NB4 (cell line): ENCODE data around the gene KLRF2.

ENCODE experiments used
- DNase-seq: peaks from one replicate; pipeline ENCODE4 v3.0.0; 2010; ENCODE audit warnings: low read depth
- H3K4me3 ChIP-seq: one replicate; pipeline ENCODE4 v1.5.1; 2011; ENCODE audit warnings: mild to moderate bottlenecking, low read depth, low read length, moderate library complexity
- MAX ChIP-seq: IDR thresholded peaks from 2 replicates; pipeline ENCODE4 v1.6.1; 2011; ENCODE audit warnings: low read depth, low read length
- MYC ChIP-seq: IDR thresholded peaks from 2 replicates; pipeline ENCODE4 v1.6.1; 2011; ENCODE audit warnings: low read depth, low read length
- POLR2A ChIP-seq: IDR thresholded peaks from 2 replicates; pipeline ENCODE4 v1.6.1; 2011; ENCODE audit warnings: mild to moderate bottlenecking; ENCODE audit not compliant: insufficient read length; ENCODE audit errors: extremely low read depth
- TF ChIP-seq, protein P1 (sequence below): IDR thresholded peaks from one replicate; pipeline ENCODE4 v1.5.1; 2012; ENCODE audit warnings: low read depth, low read length

The KLRF2 gene

DNA sequence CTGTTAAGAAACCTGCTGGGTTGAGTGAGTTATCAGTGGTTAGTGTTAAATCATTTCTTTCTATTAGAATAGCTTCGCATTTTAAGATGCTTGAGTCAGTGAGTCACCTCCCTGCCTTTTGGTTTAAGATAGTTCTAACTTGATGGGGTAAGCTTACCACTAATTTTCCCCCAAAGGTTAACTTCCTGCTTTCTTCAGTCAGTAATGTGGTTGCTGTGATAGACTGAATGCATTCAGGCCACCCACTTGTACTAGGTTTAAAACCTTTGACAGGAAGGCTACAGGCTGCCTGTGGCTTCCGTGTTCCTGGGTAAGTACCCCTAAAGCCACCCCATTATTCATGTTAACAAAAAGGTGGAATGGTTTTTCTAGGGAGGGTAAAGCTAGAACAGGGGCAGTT, 25.6 kb downstream of the KLRF2 start:
- H3K4me3 ChIP-seq, result no peak overlapping the region
- peak; percentile 39 for DNase-seq
- TF ChIP-seq MYC, result no peak
- no peak for TF ChIP-seq POLR2A
- TF ChIP-seq, protein P1, sequence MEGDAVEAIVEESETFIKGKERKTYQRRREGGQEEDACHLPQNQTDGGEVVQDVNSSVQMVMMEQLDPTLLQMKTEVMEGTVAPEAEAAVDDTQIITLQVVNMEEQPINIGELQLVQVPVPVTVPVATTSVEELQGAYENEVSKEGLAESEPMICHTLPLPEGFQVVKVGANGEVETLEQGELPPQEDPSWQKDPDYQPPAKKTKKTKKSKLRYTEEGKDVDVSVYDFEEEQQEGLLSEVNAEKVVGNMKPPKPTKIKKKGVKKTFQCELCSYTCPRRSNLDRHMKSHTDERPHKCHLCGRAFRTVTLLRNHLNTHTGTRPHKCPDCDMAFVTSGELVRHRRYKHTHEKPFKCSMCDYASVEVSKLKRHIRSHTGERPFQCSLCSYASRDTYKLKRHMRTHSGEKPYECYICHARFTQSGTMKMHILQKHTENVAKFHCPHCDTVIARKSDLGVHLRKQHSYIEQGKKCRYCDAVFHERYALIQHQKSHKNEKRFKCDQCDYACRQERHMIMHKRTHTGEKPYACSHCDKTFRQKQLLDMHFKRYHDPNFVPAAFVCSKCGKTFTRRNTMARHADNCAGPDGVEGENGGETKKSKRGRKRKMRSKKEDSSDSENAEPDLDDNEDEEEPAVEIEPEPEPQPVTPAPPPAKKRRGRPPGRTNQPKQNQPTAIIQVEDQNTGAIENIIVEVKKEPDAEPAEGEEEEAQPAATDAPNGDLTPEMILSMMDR, result no peak
- TF ChIP-seq MAX, result no peak

DNA sequence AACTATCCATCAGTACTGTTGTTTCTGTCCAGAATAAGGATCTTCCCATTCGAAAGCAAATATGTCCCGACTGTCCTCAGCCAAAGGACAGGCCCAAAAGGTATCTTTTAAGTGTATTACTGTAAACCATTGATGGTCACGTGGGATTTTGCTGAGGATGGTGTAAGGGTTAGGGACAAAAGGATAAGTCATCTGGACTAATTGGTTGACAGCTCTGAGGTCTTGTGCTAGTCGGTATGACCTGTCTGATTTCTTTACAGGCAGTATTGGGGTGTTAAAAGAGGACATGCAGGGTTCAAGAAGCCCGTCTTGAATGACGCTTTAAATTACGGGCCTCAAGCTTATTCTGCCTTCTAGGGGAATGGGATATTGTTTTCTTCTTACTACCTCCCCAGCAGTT, 26.5 kb downstream of the KLRF2 start:
- no peak overlapping the region for H3K4me3 ChIP-seq

DNA sequence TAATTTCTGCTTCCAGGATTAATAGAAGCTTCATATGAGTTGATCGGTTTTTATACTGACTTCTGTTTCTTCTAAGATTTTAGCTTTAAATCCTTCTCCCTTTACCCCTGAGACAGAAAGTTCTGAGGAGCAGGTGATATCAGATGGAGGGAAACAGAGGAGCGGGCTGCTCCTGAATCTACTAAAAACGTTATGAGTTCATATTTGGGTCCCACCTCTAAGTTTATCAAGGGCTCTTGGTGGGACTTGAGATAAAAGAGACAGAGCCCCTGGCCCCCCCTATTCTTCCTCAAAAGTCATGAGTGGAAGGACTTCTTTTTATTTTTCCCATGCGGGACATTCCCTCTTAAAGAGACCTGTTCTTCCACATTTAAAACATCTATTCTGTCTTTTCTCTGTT, 27.1 kb downstream of the KLRF2 start:
- H3K4me3 ChIP-seq, result no peak overlapping the region
- TF ChIP-seq MYC, result no peak
- no peak for TF ChIP-seq MAX
- TF ChIP-seq, protein P1, result no peak
- no peak for TF ChIP-seq POLR2A
- DNase-seq, result no peak

More for the DNA sequence above, 26.5 kb downstream of the KLRF2 start:
- no peak for DNase-seq
- TF ChIP-seq, protein P1, result no peak
- TF ChIP-seq MYC (no peak), POLR2A (no peak), MAX (no peak)

- TF ChIP-seq POLR2A (no peak), MYC (no peak), MAX (no peak)
- TF ChIP-seq, protein P1, result no peak
- H3K4me3 ChIP-seq, result no peak overlapping the region
- no peak for DNase-seq
Measured at GRCh38 chr12:9909724-9910123, 28.4 kb downstream of the KLRF2 start.

DNA sequence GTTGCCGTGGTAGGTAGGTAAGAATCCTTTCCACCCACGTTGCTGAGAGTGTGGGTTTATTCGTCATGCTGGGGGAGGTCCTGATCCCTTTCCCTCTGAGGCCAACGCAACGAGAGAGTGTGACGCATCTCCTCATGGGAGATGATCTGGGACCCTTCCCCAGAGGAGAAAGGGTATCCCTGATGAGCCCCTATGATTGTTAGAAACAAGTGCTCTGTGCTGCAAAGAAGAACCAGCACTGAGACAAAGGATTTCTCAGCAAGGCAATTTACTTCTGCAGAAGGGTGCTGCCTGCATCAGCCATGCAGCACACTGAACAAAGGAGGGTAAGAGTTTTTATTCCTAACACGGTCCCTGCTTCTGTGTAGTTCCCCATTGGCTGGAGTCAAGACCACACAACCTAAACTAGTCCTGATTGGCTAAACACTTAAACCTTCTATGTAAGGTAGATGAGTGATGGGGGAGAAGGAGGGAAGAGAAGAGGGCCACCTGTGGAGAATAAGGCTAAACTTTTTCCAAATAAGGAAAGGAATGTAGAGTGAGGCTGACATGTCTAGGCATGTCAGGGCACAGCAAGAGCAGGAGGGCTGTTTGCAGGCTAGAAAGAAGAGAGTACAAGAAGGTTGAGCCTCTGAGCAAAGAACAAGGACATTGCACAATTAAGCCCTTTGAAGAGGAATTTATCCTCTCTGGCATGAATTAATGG, 29.6 kb downstream of the KLRF2 start:
- no peak for DNase-seq
- no peak overlapping the region for H3K4me3 ChIP-seq
- TF ChIP-seq POLR2A (no peak), MAX (no peak), MYC (no peak)
- TF ChIP-seq, protein P1, result no peak
